Endothelial cell (in vitro differentiated cells): ENCODE measurements around the gene FETUB. TPM values are rescaled to one million over a fixed set of nuclear protein-coding genes. Genes with fewer than 3 reads are reported as not detected.

Experiments
- DNase-seq: peaks from one replicate; pipeline ENCODE4 v3.0.0; 2021; ENCODE audit warnings: low spot score
- H3K27ac Mint-ChIP-seq: one replicate; pipeline ENCODE4 v1.8.0; 2021; ENCODE audit warnings: mixed read lengths, inconsistent platforms; ENCODE audit not compliant: unreplicated experiment
- H3K27me3 Mint-ChIP-seq: one replicate; pipeline ENCODE4 v1.8.0; 2021; ENCODE audit warnings: mild to moderate bottlenecking, moderate library complexity, mixed read lengths, inconsistent platforms; ENCODE audit not compliant: unreplicated experiment
- H3K36me3 Mint-ChIP-seq: one replicate; pipeline ENCODE4 v1.8.0; 2021; ENCODE audit warnings: mild to moderate bottlenecking, low read depth, mixed read lengths, inconsistent platforms; ENCODE audit not compliant: unreplicated experiment
- H3K4me1 Mint-ChIP-seq: one replicate; pipeline ENCODE4 v1.8.0; 2021; ENCODE audit warnings: mild to moderate bottlenecking, mixed read lengths, inconsistent platforms; ENCODE audit not compliant: unreplicated experiment
- H3K4me3 Mint-ChIP-seq: one replicate; pipeline ENCODE4 v1.8.0; 2021; ENCODE audit warnings: mild to moderate bottlenecking, mixed read lengths, inconsistent platforms; ENCODE audit not compliant: unreplicated experiment
- H3K9me3 Mint-ChIP-seq: one replicate; pipeline ENCODE4 v1.8.0; 2021; ENCODE audit warnings: mixed read lengths, inconsistent platforms; ENCODE audit not compliant: unreplicated experiment
- long read RNA-seq: library from polyadenylated mRNA; unstranded; transcript quantifications from one replicate; pipeline ENCODE4 v2.0.0, GENCODE V29; 2020; ENCODE audit not compliant: unreplicated experiment
- total RNA-seq: library from RNA; stranded (reverse); fragmentation: NEBNext Ultra II Directional; extraction: Animal tissue kit (Norgen Biotek cat#: 25700); gene quantifications from one replicate; pipeline ENCODE4 v1.2.1, GENCODE V29; 2021; ENCODE audit not compliant: unreplicated experiment
- TF ChIP-seq, protein P1 (sequence below): fragments of 200-600 bp; sonication (generic); IDR thresholded peaks from one replicate; pipeline ENCODE4 v1.5.0; 2021; ENCODE audit warnings: antibody characterized with exemption; ENCODE audit not compliant: unreplicated experiment

The FETUB gene
- total RNA-seq: not detected
- long read RNA-seq: 0 reads

DNA sequence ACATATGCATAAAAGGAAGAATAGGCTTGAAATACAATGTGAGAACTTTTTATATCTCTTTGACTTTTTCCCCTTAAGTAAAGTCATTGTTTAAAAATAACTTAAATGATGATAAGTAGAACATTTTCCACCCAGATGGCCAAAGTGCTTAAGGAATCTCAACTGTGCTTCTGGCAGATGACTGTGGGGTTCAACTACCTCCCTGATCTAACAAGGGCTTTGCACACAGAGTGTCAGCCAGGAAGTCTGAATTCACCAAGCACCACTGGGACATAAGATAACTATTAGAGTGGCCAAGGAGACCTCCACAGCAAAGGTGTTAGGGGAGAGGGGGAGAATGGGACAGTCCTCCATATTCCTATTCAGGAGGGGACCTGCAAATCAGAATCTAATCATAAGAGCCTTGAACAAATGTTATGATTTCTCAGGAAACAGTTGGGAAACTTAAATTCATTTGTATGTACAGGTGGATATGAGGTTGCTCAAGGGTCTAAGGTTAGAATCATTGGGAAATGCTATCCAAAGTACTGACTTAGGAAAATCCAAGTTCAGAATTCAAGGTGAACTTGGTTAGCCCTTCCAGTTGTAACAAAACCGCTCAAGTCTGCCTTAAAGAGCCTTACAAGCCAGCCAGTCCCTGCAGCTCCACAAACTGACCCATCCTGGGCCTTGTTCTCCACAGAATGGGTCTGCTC lies at the start of gene FETUB:
Gene FETUB, plus strand, starts transcription at position 622 of the 695 bp plus-strand sequence. Its CDS starts 62 bp downstream, at position 684.
- no peaks in the 10 kb centered on the region for H3K9me3 Mint-ChIP-seq
- no peak within 1 kb of the TSS for H3K27ac Mint-ChIP-seq
- H3K4me3 Mint-ChIP-seq: no peak within 1 kb of the TSS
- no peaks in the 10 kb centered on the region for H3K36me3 Mint-ChIP-seq
- TF ChIP-seq, protein P1, sequence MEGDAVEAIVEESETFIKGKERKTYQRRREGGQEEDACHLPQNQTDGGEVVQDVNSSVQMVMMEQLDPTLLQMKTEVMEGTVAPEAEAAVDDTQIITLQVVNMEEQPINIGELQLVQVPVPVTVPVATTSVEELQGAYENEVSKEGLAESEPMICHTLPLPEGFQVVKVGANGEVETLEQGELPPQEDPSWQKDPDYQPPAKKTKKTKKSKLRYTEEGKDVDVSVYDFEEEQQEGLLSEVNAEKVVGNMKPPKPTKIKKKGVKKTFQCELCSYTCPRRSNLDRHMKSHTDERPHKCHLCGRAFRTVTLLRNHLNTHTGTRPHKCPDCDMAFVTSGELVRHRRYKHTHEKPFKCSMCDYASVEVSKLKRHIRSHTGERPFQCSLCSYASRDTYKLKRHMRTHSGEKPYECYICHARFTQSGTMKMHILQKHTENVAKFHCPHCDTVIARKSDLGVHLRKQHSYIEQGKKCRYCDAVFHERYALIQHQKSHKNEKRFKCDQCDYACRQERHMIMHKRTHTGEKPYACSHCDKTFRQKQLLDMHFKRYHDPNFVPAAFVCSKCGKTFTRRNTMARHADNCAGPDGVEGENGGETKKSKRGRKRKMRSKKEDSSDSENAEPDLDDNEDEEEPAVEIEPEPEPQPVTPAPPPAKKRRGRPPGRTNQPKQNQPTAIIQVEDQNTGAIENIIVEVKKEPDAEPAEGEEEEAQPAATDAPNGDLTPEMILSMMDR: no peak
- H3K4me1 Mint-ChIP-seq: no peaks in the 10 kb centered on the region
- peaks cover 4% of the 10 kb centered on the region for H3K27me3 Mint-ChIP-seq
- DNase-seq: no peak

GRCh38 chr3:186590580-186591295 lies 49.5 kb upstream of the FETUB start:
- H3K4me3 Mint-ChIP-seq: no peak overlapping the region
- H3K4me1 Mint-ChIP-seq: peaks cover 14% of the 10 kb centered on the region
- H3K27ac Mint-ChIP-seq: no peak overlapping the region
- TF ChIP-seq, protein P1: no peak
- no peak for DNase-seq
- H3K36me3 Mint-ChIP-seq: no peaks in the 10 kb centered on the region
- H3K9me3 Mint-ChIP-seq: no peaks in the 10 kb centered on the region
- H3K27me3 Mint-ChIP-seq: no peaks in the 10 kb centered on the region

DNA sequence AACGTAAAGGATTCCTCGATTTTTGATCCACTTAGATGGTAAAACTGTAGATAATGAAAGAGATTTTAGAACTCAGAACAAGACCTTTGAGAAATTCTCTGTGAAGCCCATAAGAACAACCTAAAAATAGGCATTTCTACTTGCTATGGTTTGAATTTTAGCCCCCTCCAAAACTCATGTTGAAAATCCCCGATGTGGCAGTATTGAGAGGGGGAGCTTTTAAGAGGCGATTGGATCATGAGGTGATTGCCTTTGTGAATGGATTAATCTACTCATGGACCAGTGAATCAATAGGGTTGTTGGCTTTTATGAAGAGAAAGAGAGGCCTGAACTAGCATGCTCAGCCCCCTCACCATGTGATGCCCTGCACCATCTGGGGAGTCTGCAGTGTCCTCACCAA lies 47.5 kb upstream of the FETUB start:
- peaks cover 14% of the 10 kb centered on the region for H3K4me1 Mint-ChIP-seq
- TF ChIP-seq, protein P1: no peak
- H3K9me3 Mint-ChIP-seq: no peaks in the 10 kb centered on the region
- H3K4me3 Mint-ChIP-seq: no peak overlapping the region
- DNase-seq: no peak
- H3K27ac Mint-ChIP-seq: no peak overlapping the region
- H3K27me3 Mint-ChIP-seq: peaks cover 1% of the 10 kb centered on the region
- H3K36me3 Mint-ChIP-seq: no peaks in the 10 kb centered on the region

- H3K27ac Mint-ChIP-seq: no peak overlapping the region
- H3K4me1 Mint-ChIP-seq: peaks cover 7% of the 10 kb centered on the region
- DNase-seq: no peak
- H3K4me3 Mint-ChIP-seq: no peak overlapping the region
- TF ChIP-seq, protein P1: no peak
- H3K9me3 Mint-ChIP-seq: no peaks in the 10 kb centered on the region
- no peaks in the 10 kb centered on the region for H3K36me3 Mint-ChIP-seq
- H3K27me3 Mint-ChIP-seq: peaks cover 1% of the 10 kb centered on the region
Observed at GRCh38 chr3:186593862-186594261, 46.3 kb upstream of the FETUB start.

DNA sequence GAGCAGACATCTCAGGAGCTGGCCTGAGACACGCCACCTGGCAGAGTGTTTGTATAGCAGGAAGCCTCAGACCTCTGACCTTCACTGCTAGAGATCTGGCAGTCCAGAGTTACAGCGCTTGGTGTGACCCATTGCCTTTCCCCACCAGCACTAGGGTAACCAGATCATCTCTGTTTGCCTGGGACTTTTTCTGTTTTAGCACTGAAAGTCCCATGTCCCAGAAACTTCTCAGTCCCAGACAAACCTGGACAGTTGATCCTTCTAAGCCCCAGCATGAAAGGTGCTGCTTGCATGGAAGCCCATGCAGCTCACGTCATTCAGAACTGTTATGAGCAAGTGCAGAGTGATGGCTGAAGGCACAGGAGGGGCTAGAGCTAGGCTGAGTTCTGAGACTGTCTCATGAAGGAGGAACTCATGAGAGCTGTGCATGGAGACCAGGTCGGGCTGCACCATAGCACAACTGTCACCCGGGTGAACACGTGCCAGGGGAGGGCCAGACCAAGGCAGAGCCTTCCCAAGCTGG lies 45.5 kb upstream of the FETUB start:
- Mint-ChIP-seq H3K27ac (no peak overlapping the region), H3K27me3 (peaks cover 1% of the 10 kb centered on the region)

More for the DNA sequence above, 45.5 kb upstream of the FETUB start:
- H3K4me3 Mint-ChIP-seq: no peak overlapping the region
- no peaks in the 10 kb centered on the region for H3K9me3 Mint-ChIP-seq
- TF ChIP-seq, protein P1: no peak
- no peaks in the 10 kb centered on the region for H3K36me3 Mint-ChIP-seq
- no peak for DNase-seq
- peaks cover 3% of the 10 kb centered on the region for H3K4me1 Mint-ChIP-seq
